KG1 (cell line): ENCODE data around the gene LOC101059915.
"Not testable (repeated sequence)": the region's sequence is repeated elsewhere in the genome, so short reads cannot be mapped to it uniquely, and the experiment has no call there.

Source experiments
- DNase-seq: peaks from one replicate; lab custom pipeline; 2025; lab: John Stamatoyannopoulos, UW

LOC101059915 gene

DNA sequence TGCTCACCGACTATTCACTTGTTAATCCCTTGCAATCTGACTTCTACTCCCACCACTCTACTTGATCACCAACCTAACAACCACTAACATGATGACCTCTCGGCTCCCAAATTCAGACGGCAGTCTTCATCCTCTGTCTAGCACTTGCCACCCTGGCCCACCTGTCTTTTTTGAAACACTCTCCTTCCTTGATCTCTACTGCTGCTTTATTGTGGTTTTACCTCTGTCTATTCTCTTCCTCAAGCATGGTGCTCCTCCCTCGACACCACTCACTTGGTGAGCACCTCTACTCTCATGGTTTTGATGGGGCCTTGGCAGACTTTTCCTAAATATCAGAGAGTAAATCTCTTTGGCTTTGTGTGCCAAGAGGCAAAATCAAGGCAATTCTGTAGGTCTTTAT, 27.3 kb upstream of the LOC101059915 start:
- no peak for DNase-seq

DNA sequence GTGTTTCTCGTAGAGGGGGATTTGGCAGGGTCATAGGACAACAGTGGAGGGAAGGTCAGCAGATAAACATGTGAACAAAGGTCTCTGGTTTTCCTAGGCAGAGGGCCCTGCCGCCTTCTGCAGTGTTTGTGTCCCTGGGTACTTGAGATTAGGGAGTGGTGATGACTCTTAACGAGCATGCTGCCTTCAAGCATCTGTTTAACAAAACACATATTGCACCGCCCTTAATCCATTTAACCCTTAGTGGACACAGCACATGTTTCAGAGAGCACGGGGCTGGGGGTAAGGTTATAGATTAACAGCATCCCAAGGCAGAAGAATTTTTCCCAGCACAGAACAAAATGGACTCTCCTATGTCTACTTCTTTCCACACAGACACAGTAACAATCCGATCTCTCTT, 22.9 kb upstream of the LOC101059915 start:
- not testable (repeated sequence) for DNase-seq

DNA sequence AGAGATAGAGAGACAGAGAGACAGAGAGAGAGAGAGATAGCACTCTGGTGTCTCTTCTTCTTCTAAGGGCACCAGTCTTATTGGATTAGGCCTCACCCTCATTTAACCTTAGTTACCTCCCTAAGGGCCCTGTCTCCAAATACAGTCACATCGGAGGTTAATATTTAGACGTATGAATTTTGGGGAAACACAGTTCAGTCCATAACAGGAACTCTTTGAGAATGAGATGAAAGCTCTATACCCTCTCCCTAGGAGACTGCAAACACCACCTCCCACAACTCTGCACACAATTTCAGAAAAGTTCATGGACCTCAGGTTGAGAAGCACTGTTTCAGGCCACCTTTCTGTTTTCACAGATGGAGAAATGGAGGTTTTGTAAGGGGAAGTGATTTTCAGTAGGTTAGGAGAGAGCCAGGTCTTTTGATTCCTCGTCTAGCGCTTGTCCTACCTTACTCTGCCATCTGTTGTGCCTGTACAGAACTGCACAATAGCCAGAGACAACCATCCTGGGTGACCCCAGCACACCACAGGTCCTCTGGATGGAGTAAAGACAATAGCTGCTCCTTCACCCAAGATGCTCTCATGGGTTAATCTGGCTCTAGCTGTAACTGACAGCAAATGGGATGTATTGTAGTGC, 16.9 kb upstream of the LOC101059915 start:
- DNase-seq: no peak

- no peak for DNase-seq
These were observed 14.9 kb upstream of the LOC101059915 start for GRCh38 chrX:71652405-71652804.

- DNase-seq: no peak
These were observed 14.0 kb upstream of the LOC101059915 start for GRCh38 chrX:71653344-71653743.

GRCh38 chrX:71657267-71657666, 10.1 kb upstream of the LOC101059915 start:
- no peak for DNase-seq

DNA sequence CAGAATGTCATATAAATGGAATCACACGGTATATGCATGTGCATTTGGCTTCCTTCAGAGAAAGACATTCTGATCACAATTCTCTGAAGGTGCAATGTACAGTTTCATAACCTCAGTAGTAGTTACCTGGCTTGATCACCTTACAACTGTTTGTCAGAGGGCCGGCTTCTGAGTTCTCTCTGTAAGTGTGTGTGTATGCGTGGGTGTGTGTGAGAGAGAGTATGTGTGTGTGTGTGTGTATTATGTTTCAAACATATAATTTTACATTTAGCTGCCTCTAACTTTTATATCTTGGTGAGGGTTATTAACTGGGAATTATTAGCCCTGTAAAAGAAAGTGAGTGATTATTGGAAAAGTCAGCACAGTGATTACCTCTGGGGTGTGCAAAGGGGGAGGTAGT, 8.0 kb upstream of the LOC101059915 start:
- DNase-seq: no peak

- DNase-seq: no peak
These were observed 7.4 kb upstream of the LOC101059915 start for GRCh38 chrX:71659959-71660358.

GRCh38 chrX:71660562-71661416, 6.6 kb upstream of the LOC101059915 start:
- no peak for DNase-seq

DNA sequence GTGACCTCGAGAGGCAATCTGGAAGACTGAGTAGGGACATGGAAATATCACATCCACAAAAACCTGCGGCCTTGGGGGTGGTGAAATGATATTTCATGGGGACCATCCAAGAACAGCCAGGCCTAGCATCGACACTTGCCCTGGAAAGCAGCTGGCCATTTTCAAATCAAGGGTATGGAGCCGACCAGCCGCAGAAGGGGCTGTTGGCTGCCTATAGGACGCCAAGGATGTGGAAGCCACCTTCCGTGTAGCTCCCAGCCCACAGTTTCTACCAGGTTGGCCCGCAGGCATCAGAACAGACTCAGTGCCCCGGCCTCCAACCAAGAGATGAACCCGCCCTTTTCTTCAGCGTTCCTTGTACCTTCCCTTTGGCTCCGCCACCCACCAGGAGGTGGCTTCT, 5.4 kb upstream of the LOC101059915 start:
- DNase-seq: no peak

DNA sequence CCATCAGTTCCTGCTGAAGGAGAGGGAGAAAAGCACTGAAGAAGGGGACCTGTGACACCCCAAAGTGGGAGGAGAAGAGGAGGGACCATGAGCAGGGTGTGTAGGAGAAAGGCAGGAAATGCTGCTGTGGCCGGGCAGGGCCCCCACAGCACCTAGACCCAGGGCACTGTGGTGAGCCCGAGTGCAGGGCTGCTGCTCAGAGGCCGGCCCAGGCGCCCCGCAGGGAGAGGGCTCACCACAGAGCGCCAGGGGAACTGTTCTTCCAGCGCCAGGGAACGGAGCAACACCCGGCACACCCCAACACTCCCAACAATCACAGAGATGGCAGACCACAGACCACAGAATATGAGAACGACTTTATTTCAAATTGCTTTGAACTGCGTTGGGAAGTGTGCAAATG, 4.7 kb upstream of the LOC101059915 start:
- not testable (repeated sequence) for DNase-seq

- not testable (repeated sequence) for DNase-seq
These were observed 4.1 kb upstream of the LOC101059915 start for GRCh38 chrX:71663238-71663637.

- not testable (repeated sequence) for DNase-seq
These were observed 3.1 kb upstream of the LOC101059915 start for GRCh38 chrX:71664202-71664601.

- no peak for DNase-seq
These were observed 2.4 kb upstream of the LOC101059915 start for GRCh38 chrX:71664889-71665491.

- no peak for DNase-seq
These were observed 1.6 kb upstream of the LOC101059915 start for GRCh38 chrX:71665747-71666146.

- DNase-seq: no peak
These were observed 814 bp upstream of the LOC101059915 start for GRCh38 chrX:71666240-71667223.

GRCh38 chrX:71668248-71668595, 876 bp downstream of the LOC101059915 start:
- DNase-seq: no peak

DNA sequence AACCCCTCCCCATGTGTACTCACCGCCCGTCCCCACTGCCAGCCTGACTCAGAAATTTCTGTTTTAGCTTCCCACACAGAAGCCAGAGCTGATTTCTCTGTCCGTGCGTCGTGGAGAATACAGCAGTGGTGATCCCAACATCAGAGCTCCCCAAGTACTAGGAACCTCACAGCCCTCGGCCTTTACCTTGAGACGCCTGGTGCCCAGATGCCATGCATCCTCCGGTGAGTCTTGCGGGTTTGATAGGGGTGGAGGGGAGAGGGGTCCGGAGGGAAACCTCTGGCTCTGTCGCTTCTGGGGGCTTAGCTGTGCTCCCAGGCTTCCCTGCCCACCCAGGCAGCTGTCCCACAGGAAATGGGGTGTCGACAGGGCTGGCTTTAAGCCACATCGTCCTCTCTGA, 2.1 kb downstream of the LOC101059915 start:
- no peak for DNase-seq

DNA sequence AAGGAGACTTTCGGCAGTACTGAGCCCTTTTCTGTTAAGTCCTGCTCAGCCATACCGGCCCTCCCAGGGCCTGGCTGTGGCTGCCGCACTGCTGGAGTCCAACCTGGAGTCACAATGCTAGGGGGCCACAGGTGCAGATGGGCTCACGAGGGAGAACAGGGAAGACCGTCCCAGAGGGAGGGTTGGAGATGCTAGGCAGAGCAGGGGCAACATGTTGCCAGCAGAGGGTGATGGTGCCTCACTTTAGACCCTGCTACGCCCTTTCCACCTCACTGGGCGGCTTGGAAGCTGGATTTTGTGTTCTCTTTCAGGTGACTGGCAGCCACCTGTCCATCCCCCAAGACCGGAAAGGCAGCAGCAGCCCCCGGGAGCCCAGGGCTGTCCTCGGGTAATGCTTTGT, 2.6 kb downstream of the LOC101059915 start:
- not testable (repeated sequence) for DNase-seq

GRCh38 chrX:71671043-71671780, 3.9 kb downstream of the LOC101059915 start:
- no peak for DNase-seq

DNA sequence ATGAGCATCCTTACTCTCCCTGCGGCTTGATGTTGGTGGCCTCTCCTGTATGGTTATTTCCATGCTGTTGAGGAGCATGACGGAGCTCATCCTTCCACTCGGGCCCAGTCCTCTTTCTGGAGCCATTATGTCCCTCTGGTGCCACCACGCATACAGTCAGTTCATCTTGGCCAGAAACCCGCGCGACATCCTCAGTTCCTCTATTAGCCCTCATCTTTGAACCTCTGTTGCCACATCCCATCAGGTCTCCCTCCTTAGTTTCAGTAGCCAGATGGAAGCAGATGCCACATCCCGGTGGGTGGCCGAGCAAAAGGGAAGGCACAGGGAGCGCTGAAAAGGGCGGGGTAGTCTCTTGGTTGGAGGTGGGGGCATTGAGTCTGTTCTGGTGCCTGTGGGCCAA, 4.6 kb downstream of the LOC101059915 start:
- no peak for DNase-seq
